ENCODE measurements around the gene BEND4.

The BEND4 gene

DNA sequence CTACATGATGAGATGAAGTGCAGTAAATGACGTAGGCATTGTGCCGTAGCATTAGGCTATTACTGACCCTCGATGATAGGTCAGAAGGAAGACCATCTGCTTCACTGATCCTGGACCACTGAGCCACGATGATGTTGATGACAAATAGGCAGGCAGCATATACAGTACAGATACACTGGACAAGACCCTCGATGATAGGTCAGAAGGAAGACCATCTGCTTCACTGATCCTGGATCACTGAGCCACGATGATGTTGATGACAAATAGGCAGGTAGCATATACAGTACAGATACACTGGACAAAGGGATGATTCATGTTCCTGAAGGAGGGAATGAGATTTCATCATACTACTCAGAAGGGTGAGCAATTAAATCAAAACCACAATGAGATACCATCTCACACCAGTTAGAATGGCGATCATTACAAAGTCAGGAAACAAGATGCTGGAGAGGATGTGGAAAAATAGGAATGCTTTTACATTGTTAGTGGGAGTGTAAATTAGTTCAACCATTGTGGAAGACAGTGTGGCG lies 50.9 kb downstream of the BEND4 start:
- DNase-seq = no peak

DNA sequence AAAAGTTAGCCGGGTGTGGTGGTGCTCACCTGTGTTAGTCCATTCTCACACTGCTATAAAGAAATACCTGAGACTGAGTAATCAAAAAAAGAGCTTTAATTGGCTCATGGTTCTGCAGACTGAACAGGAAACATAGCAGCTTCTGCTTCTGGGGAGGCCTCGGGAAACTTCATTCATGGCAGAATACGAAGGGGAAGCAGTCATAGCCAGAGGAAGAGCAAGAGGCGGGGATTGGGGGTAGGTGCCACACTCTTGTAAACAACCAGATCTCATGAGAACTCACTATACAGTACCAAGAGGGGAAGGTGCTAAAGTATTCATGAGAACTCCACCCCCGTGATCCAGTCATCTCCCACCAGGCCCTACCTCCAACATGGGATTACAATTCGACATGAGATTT lies 64.1 kb downstream of the BEND4 start:
- no peak for DNase-seq

DNA sequence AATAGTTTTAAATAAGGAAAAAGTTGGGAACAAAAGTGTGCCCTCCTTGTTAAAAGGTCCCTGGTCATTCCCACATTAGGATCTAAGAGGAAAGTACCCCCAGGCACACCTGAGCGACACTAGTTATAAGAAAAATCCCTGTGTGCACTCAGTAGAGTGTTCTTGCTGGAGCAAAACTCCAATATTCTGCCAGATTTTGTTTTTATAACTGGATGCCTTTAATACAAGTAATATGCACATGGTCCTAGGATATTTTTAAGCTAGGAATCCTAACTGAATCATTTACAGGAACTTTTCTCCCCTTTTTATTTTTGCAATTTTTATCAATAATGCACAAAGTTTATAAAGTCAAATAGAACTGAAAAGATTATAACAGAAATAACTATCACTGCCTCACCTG lies 68.6 kb downstream of the BEND4 start:
- DNase-seq = no peak

DNA sequence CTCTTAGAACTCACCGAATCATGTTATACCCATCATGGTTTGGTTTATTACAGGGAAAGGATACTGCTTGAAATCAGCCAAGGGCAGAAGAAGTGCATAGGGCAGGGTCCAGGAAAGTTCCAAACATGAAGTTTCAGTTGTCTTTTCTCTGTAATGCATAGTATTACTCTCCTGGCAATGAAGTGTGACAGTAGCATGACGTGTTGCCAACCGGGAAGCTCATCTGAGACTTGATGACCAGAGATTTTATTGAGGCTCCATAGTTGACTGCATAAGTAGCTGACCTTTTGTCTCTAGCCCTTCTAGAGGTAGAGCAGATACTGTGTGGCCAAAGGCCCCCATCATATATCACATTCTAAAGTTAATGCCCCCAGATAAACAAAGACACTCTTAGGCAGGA lies 72.1 kb downstream of the BEND4 start:
- DNase-seq = no peak

DNA sequence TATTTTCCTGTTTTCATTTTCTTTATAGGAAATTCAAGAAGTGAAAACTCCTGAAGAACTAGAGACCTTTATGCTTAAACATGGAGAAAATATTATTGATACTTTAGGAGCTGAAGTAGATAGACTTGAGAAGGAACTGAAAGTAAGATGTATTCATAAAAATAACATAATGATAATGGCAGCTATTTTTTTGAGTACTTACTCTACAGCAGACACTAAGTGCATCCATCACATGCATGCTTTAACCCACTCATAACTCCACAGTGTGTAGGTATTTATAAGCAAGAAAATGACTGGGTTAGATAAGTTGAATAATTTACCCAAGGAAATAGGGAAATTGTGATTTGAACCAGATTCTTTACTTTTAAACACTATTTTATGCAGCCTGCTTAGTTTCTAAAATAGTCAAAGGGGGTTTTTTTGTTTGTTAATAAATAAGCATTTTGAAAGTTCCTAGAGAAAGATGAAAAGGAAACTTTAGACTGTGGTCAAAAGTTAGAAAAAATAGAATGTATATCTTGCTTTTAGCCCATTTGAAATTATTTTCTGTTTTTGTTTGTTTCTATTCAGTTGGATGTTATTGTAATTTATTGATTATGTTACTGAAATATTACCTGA lies 74.2 kb downstream of the BEND4 start:
- DNase-seq = no peak

DNA sequence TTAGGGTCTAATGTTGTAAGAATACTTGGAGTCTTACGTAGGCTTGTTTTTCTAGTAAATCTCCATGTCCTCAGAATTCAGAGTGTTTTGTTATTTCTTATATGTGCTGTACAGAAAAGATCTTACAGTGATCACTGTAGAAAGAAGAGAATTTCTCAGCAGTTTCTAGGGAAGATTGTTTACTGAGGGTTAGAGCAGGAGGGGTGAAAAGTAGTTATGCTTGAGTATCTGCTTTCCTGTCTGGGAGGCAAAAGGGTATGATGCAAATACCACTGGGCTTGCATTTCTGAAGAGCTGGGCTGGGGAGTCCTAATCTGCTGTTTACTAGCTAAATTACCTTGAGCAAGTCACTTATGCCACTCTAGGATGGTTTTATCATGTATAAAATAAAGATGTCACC lies 78.2 kb downstream of the BEND4 start:
- DNase-seq = no peak

DNA sequence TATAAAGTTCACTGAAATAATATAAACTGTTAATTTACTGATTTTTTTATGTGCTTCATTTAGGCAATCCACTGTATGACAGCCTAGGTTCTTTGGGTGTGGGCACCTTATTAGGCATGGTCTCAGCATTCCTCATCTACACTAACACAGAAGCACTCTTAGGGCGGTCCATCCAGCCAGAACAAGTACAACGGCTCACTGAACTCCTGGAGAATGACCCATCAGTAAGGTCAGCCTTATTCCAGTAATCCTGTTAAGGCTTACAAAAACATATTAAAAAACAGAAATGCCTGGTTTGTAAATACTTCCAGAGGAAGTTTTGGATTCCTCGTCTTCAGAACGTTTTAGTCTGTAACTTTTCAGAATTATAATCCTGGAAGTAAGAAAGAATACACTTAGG lies 82.0 kb downstream of the BEND4 start:
- DNase-seq = no peak

DNA sequence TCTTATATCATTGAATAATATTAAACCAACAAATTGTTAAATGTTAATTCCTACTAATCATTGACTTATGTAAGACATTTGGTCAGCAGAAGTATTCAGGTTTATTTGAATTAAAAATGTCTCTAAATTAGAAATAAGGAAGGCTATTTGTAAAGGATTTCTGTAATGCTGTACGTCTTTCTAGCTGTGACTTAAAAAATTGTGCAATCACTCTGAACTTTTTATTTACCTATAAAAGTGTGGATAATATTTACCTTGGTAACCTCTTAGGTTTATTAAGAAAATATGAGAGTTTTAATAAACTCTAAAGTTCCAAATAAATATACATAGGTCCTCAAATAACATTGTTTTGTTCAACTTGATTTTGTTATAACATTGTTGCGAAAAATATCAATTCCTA lies 85.2 kb downstream of the BEND4 start:
- no peak for DNase-seq

DNA sequence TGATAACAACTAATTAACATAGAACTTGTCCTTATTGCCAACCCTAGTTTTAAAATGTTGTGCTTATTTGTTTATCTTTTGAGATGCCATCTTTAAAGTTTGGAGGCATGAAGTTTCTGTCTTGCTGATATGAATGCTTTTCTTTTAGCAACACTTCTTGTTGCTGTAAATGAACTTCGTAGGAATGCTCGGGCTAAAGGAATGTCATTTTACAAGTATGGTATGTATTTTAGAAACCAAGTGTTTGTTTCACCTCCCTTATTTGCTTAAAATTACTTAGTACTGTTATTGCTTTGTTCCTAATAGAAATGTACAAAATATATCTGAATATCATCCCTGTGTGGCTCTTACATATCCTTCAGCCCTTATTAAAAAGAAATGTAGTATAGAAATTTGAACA lies 86.1 kb downstream of the BEND4 start:
- no peak for DNase-seq

Measured in activated gamma-delta T cell (primary cell).